Limb (tissue), 2 donors: ENCODE results near the gene ORMDL2.
"Not testable (repeated sequence)": the region's sequence is repeated elsewhere in the genome, so short reads cannot be mapped to it uniquely, and the experiment has no call there.

Experiments
- DNase-seq, 2 donors: peaks; one replicate each; pipeline ENCODE4 v3.0.0-alpha.2; 2016; ENCODE audit errors: extremely low spot score in 2 of 2

Gene ORMDL2

GRCh38 chr12:55852740-55853139 lies 34.9 kb downstream of the ORMDL2 start:
- DNase-seq: no peak

- no peak for DNase-seq
These were observed 43.6 kb downstream of the ORMDL2 start for GRCh38 chr12:55861396-55861795.

GRCh38 chr12:55861871-55862270 lies 44.0 kb downstream of the ORMDL2 start:
- no peak for DNase-seq

GRCh38 chr12:55862286-55862685 lies 44.4 kb downstream of the ORMDL2 start:
- DNase-seq: no peak

- not testable (repeated sequence) for DNase-seq
These were observed 45.1 kb downstream of the ORMDL2 start for GRCh38 chr12:55862931-55863330.

- DNase-seq: no peak
These were observed 47.5 kb downstream of the ORMDL2 start for GRCh38 chr12:55865327-55865726.

GRCh38 chr12:55866454-55867004 lies 48.7 kb downstream of the ORMDL2 start:
- not testable (repeated sequence) for DNase-seq
